ENCODE measurements around the gene ATXN1. TPM values are rescaled to one million over a fixed set of nuclear protein-coding genes. Genes with fewer than 3 reads are reported as not detected.

ATXN1 gene
- total RNA-seq, 2 donors from 2014 or later: 34.6 to 36.7 TPM

DNA sequence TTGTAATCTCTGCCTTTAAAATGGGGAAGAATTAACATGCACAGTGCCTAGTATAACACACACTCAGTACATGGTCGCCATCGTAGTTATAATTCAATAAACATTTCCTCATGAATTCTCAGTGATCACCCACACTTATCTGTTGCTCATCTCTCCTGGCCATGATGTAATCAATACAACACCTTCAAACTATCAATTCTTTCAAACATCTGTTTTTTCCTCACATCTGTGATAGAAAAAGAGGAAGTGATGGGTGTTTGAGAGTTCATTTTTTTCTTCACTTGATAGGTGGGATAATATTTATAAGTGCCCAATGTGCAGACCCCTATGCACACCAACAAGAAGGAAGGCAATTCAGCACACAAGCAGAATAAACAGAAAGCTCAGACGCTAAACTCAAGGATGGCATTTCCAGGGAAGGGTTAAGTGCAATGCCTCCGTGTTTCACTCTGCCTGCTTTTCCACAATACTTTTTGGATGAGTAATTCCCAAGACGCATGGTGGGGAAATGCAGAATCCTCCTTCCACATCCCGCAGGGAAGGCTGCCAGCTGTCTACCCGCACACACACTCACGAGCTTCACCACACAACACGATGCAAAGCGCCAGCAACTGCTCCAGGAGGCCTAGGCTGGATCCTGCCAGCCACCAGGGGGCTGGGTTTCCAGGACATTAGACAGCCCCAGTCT, 422.5 kb downstream of the ATXN1 start:
- ATAC-seq: peak; percentile 38 to 68
- DNase-seq: peak; percentile 81
- intact Hi-C loops (cut with DNase I): loop anchor here (10.0 kb wide), 3 partner anchors 176 to 746 kb away; partner anchors contain the start of gene ATXN1 (in 1 of the 2)

DNA sequence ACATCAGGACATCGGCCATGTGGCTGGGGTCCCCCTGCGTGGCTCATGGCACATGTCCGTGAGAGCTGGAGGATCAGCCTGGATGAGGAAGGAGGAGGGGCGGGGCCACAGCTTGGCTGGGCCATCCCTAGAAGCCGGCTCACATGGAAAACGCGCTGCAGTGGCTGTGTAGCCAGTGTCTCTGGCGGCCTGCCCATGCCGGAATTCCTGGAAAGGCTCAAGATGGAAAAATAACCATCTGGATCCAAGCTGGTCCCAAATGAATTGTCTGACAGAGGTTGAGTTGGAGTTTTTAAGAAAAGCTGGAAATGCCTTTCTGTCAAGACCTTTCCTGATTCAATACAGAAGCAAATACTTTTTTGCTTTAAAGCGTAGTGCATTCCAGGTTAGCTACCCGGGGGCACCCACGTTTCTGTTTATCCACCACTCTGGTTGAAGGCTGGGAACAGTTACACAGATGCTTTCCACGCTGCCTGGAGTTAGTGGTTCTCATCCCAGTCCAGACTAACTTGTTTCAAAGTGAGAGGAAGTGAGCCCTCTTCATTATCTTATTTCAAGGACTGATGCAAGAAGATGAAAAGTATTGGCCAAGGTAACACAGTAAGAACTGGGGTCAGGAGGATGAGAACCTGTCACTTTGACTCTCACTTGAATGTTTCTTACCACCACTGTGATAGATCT, 423.8 kb downstream of the ATXN1 start:
- ATAC-seq: peak; percentile 77 to 90
- intact Hi-C loops (cut with DNase I): loop anchor here (10.0 kb wide), 3 partner anchors 177 to 747 kb away; partner anchors contain the start of gene ATXN1 (in 1 of the 2)

DNA sequence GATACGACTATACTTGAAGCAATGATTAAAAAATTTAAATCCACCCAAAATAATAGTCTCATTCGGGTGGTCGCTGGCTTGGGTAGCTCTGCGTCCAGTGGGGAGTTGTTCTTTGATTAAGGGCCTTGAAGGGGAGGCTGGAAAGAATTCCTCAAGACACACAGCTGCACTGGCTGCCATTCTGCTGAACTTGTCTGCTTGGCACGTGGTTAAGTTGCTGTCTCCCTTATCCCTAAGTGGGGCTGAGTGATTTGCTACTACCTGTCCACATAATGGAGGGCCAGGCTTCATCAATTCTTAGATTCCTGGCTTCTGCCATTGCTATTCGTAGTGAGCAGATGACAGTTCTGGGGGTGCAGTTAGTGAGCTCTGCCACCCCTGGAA, 424.4 kb downstream of the ATXN1 start:
- intact Hi-C loops (cut with DNase I): loop anchor here (10.0 kb wide), 3 partner anchors 178 to 748 kb away; partner anchors contain the start of gene ATXN1 (in 1 of the 2)
- no peak for ATAC-seq
- no peak for DNase-seq

More for the DNA sequence above, 423.8 kb downstream of the ATXN1 start:
- peak; percentile 96 for DNase-seq

DNA sequence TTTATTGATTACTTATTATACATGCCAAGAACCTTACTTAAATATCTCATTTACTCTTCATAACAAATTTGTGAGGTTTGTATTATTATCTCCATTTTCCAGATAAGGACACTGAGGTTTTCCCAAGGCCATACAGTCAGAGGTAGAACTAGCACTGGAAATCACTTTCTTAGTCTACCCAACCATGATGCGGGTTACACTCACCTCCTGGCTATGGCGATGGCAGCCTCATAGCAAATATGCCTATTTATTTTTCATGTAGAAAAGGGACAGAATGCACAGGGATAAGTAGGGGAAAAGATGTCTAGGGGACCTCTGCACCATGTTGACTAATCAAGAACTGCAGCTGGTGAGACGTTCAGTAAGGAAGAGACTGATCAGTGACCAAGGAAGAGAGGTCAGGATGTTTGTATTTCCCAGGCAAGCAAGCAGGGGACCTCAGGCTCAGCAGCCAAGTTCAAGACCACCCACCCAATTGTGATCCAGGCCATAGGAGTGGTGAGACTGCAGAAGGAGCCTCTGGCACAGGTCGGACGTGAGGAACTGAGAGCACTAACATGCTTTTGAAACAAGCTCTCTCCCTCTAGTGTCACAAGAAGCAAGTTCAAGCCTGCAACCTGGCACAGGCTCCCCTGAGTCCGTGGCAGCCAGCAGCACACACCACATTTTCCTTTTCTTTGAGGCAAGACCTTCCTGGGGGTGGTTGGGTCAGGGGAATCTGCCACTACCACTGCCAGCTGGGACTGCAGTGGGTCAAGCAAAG, 425.0 kb downstream of the ATXN1 start:
- intact Hi-C loops (cut with DNase I): loop anchor here (10.0 kb wide), 3 partner anchors 179 to 749 kb away; partner anchors contain the start of gene ATXN1 (in 1 of the 2)
- no peak for DNase-seq

DNA sequence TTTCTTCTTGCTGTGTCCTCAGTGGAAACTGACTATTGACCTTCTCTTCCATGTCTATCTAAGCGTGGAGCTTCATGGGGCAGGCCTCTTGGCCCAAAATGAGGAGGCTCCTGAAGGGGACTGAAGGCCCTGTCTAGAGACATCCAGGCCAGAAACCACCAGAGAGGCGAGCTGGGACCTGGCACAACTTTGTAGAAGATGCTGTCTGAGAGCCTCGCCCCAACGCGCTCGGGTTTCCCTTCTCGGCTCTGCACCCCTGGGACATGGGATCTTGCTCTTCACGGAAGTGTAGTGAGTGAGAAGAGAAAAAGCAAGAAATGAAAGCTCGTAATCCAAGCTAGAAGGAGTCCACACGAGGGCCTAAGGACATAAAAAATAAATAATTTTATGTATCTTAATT, 426.1 kb downstream of the ATXN1 start:
- ATAC-seq (no peak), DNase-seq (no peak)
- intact Hi-C loops (cut with DNase I): loop anchor here (10.0 kb wide), 3 partner anchors 180 to 750 kb away; partner anchors contain the start of gene ATXN1 (in 1 of the 2)

More for the DNA sequence above, 425.0 kb downstream of the ATXN1 start:
- ATAC-seq: peak in 1 of 2 donors; percentile 14

DNA sequence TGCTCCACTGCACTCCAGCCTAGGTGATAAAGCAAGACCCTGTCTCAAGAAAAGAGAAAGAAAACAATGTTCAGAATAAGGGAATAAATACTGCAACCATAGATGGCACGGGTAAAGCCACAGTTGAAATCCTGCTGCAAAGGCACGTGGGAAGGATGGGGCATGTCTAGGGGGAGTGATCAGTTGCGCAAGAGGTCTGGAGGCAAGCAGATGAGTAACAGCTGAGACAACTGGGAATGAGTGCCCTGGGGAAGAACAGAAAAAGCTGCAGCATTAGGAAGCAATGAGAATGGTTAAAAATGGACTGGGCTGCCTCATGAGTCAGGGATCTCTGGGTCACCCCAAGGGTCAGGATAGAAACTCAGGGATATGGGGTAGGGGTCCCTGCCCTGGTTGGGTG, 426.6 kb downstream of the ATXN1 start:
- DNase-seq: peak; percentile 70
- intact Hi-C loops (cut with DNase I): loop anchor here (5.0 to 10.0 kb wide), 5 partner anchors 78 to 750 kb away; partner anchors contain the start of gene ATXN1 (in 2 of the 2)
- ATAC-seq: peak in 1 of 2 donors; percentile 69

DNA sequence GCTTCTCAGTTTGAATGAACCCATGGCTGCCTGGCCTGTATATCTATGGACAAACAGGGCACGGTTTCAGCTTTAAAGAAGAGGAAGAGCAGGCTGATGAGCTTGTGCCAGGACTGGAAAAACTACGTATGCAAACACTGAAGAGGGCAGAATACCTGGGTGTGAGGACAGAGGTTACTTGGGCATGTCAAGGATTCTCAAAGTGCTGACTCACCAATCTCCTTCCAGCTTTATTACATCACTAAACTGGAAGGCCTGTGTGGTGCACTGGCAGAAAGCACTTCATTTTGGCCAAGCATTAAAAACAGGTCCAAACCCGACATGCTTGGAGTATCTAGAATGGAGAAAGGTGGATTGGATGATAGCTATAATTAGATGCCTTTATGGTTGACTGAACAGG, 427.7 kb downstream of the ATXN1 start:
- ATAC-seq: peak in 1 of 2 donors; percentile 68
- no peak for DNase-seq
- intact Hi-C loops (cut with DNase I): loop anchor here (5.0 to 10.0 kb wide), 5 partner anchors 79 to 751 kb away; partner anchors contain the start of gene ATXN1 (in 2 of the 2)

DNA sequence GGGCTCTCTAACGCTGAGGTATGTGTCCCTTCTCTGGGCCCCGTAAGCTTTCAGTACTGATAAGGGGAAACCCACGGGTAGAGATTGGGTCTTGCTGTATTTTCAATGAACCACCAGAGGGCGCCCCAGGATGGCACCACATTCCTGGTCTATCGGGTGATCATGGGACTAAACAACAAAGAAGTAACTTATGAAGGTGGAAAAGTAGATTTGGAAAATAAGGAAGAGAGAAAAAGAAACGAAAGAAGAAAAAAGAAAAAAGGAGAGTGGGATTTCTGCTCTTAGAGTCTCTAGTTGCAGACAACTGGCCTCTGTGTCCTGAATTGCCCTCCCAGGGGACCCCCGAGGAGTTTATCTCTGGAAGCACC, 429.1 kb downstream of the ATXN1 start:
- intact Hi-C loops (cut with DNase I): loop anchor here (5.0 to 10.0 kb wide), 5 partner anchors 80 to 753 kb away; partner anchors contain the start of gene ATXN1 (in 2 of the 2)
- DNase-seq (peak; percentile 78), ATAC-seq (peak; percentile 79 to 81)

DNA sequence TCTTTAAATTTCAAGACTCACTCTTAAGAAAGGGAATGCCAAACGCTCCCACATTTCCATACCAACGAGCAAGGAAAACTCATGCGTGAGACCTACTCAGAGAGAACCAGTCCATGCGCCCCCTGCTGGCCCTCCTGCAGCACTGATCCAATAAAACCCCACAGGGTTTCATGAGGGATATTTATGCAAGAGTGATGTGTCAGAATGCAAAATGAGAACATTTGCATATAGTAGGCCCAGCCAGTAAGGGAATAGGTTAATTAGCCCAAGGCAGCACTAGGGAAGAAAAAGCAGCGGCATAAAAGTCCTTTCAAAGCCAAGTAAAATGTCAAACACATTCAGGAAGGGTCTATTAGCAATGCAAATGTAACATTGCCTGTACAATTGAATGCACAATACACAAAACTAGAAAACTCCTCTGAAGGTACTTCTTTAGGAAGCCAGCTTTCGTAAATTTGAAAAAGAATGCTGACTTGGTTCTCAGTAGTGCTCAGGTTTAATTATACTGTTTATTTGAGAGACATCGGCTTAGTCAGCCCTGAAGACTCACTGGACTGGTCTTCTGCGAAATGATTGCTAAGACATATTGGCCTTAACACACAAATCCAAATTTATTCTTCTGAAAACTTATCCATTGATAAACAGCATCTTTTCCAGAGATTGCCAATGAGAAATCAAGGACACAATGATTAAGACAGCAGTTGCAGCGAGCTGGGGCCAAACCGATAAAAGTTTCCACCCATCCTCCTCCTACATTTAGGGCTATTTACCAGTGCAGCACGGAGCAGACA, 429.7 kb downstream of the ATXN1 start:
- ATAC-seq (peak; percentile 69 to 75), DNase-seq (peak; percentile 77)
- intact Hi-C loops (cut with DNase I): loop anchor here (2.0 to 10.0 kb wide), 6 partner anchors 77 to 753 kb away; partner anchors contain the start of gene ATXN1 (in 2 of the 2)

DNA sequence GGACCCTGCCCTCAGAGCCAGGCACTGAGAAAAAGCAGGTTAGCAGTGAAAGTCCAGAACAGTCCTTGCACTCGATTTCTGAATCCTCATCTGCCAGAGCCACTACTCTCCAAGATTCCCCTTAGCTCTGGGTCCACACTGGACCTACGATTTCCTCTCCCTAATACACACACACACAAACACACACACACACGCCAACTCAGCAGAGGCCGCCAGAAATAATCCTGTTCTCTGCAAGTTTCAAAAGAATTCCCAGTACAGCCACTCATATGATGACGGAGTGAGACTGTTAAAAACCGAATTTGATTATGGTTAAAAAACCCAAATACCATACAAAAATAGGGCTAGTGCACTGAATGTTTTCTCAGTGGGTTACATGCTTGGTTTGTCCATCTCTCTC, 432.0 kb downstream of the ATXN1 start:
- DNase-seq (no peak), ATAC-seq (no peak)
- intact Hi-C loops (cut with DNase I): no loop called here

DNA sequence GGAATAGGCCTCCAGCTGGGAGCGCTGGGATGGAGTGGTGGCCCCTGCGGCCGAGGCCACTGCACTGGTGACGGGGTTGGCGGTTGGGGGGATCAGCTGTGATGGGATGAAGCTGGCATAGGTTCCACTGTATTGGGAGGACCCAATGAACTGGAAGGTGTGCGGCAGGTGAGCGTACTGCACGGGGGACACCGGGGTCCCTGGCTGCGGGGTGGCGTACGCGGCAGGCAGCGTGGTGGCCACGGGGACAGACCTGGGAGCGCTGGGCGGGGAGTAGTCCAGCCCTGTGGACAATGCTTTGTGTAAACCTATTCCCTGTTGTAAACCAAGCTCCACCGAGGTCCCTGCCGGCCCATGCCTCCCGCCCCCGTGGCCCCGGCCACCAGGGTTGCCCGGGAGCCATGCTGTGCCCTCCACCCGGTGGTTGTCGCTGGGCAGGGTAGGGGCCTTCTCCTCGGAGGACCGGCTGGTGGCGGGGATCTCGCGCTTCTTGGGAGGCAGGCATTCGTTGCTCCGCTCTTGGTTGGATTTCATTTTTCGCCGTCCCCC, 433.4 kb downstream of the ATXN1 start:
- no peak for DNase-seq
- intact Hi-C loops (cut with DNase I): no loop called here
- no peak for ATAC-seq

DNA sequence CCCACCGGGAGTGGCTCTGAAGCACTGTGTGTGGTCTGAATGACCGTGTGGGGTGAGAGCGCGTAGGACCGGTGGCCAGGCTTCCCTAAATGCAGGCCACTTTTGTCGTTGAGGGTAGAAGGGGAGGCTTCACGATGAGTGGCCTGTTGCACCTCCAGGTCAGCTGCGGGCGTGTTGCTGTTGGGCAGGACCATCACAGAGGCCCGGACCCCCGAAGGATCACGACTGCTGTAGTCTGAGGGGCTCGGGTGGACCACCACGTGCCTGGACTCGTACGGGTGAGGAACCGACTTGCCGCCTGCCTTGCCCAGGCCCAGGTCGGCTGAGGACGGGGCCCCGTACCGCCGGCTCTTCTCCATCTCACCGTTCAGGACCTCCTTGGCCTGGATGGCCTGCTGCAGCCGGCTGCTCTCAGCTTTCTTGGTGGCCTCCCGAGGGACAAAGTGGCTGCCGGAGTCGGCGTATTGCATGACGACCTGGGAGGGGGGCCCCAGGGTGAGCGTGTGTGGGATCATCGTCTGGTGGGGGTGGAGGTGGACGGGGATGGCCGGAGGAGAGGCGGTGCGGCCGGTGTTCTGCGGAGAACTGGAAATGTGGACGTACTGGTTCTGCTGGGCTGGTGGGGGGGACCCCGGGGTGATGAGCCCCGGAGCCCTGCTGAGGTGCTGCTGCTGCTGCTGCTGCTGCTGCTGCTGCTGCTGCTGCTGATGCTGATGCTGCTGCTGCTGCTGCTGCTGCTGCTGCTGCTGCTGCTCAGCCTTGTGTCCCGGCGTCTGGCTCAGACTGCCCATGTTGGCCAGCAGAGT, 434.1 kb downstream of the ATXN1 start:
- ATAC-seq (no peak), DNase-seq (no peak)
- intact Hi-C loops (cut with DNase I): no loop called here

DNA sequence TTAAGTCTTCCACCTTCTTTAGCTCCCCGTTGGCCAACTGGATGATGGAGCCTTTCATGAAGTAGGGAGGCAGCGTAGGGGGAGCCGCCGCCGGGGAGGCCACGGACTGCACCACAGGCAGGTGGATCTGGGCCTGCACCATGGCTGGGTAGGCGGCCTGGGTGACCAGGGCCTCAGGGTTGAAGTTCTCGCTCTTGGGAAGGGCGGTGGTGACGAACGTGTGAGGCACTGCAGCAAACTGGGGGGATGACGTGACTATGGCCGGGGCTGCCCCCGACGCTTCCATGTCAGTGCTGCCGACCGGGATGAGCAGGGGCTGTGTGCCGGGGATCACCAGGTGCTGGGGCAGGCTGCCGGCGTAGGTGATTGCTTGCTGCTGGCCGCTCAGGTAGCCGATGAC, 434.7 kb downstream of the ATXN1 start:
- intact Hi-C loops (cut with DNase I): no loop called here
- ATAC-seq: no peak
- DNase-seq: no peak

DNA sequence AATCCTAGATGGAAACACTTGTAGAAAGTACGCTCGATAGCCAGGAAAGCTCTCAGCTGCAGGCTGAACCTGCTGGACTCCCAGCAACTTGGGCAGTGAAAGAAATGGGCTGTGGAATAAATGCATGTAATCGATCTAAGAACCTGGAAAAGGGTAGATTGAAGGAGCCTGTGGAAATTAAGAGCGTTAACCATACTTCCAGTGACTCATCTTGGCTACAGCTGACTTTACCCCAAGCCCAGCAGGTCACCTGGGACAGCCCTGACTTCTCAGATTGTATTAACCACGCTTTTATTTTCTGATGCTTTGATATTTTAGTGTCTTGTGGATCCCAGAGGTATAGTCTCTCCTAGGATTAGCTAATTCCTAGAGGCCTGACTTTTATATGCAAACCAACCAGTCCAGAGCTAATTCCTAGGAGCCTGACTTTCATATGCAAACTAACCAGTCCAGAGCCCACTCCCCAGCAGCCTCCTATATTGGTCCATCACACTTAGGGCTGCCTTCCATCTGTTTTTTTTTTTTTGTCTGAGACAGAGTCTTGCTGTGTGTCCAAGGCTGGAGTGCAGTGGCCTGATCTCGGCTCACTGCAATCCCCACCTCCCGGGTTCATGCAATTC, 436.5 kb downstream of the ATXN1 start:
- intact Hi-C loops (cut with DNase I): no loop called here
- DNase-seq: no peak
- no peak for ATAC-seq

DNA sequence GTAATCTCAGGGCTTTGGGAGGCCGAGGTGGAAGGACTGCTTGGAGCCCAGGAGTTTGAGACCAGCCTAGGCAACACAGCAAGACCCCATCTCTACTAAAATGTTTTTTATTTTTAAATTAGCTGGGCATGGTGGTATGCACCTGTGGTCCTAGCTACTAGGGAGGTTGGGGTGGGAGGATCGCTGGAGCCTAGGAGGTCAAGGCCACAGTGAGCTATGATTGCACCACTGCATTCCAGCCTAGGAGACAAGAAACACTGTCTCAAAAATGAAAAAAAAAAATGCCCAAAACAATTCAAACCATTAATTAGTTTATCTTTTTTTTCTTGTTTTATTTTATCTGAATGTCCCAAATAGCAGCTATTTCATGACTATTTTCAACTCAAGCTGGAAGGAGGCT, 437.1 kb downstream of the ATXN1 start:
- no peak for ATAC-seq
- no peak for DNase-seq
- intact Hi-C loops (cut with DNase I): no loop called here

DNA sequence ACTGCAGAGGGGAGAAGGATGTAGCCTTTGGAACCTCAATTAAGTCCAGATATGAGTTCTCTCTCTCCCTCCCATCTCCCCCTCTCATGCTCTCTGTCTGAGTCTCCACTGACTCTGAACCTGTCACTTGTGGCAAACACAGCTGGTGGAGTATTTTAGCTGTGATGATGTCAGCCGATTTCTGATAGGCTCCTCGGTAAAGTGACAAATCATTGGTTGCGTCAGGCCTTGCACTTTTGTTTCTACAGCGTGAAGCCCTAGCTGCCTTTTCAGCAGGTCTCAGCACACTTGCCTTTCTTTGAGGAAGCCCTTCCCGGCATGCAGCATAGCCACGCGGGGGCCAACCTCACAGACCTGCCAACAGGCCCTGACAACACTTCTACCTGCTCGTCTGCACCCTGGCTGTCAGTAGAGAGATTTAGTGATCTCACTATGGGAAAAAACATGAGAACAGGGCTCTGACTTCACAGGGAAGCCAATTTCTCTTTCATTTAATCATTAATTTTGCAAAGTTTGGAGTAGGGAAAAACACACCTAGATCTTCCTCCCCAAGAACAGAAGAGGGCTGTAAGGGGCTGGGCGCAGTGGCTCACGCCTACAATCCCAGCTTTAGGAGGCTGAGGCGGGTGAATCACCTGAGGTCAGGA, 438.5 kb downstream of the ATXN1 start:
- DNase-seq (peak; percentile 65), ATAC-seq (peak; percentile 70 to 74)
- intact Hi-C loops (cut with DNase I): no loop called here
